Mesendoderm (in vitro differentiated cells): Measurements from ENCODE around the gene RNF2.

ENCODE experiments used
- DNase-seq: peaks from one replicate; pipeline ENCODE4 v3.0.0; 2013
- H2AK5ac ChIP-seq: 2 replicates; pipeline ENCODE4 v1.6.1; 2013; ENCODE audit warnings: low read length, inconsistent platforms
- H2BK120ac ChIP-seq: 2 replicates; pipeline ENCODE4 v1.6.1; 2013; ENCODE audit warnings: low read depth, mild to moderate bottlenecking, low read length, moderate library complexity, mixed read lengths
- H2BK15ac ChIP-seq: replicated peaks from 2 replicates; pipeline ENCODE4 v1.6.1; 2013; ENCODE audit warnings: low read depth, mild to moderate bottlenecking, moderate library complexity
- H2BK5ac ChIP-seq: 2 replicates; pipeline ENCODE4 v1.6.1; 2013; ENCODE audit warnings: low read length, inconsistent platforms
- H3K18ac ChIP-seq: 2 replicates; pipeline ENCODE4 v1.6.1; 2013; ENCODE audit warnings: mild to moderate bottlenecking, low read length, mixed read lengths
- H3K23ac ChIP-seq: one replicate; pipeline ENCODE4 v1.6.1; 2013; ENCODE audit warnings: low read length
- H3K27ac ChIP-seq: 2 replicates; pipeline ENCODE4 v1.5.1; 2013; ENCODE audit warnings: low read depth, mild to moderate bottlenecking, inconsistent platforms, low read length, moderate library complexity
- H3K27me3 ChIP-seq: 2 replicates; pipeline ENCODE4 v1.6.1; 2013; ENCODE audit warnings: low read length, control low read depth, mild to moderate bottlenecking, inconsistent platforms; ENCODE audit not compliant: insufficient read depth, poor library complexity
- H3K36me3 ChIP-seq: 2 replicates; pipeline ENCODE4 v1.6.1; 2013; ENCODE audit warnings: low read length, inconsistent platforms; ENCODE audit not compliant: control insufficient read depth, insufficient read depth
- H3K4ac ChIP-seq: one replicate; pipeline ENCODE4 v1.6.1; 2013; ENCODE audit warnings: low read depth, mild to moderate bottlenecking, low read length, moderate library complexity
- H3K4me1 ChIP-seq: 2 replicates; pipeline ENCODE4 v1.6.1; 2013; ENCODE audit warnings: low read depth, low read length, inconsistent platforms; ENCODE audit not compliant: control insufficient read depth
- H3K4me2 ChIP-seq: 2 replicates; pipeline ENCODE4 v1.6.1; 2013; ENCODE audit warnings: low read length
- H3K4me3 ChIP-seq: 2 replicates; pipeline ENCODE4 v1.5.1; 2013; ENCODE audit warnings: mild to moderate bottlenecking, low read length
- H3K56ac ChIP-seq: one replicate; pipeline ENCODE4 v1.6.1; 2013; ENCODE audit warnings: low read length
- H3K79me1 ChIP-seq: 2 replicates; pipeline ENCODE4 v1.6.1; 2013; ENCODE audit warnings: low read length, inconsistent platforms
- H3K79me2 ChIP-seq: 2 replicates; pipeline ENCODE4 v1.6.1; 2013; ENCODE audit warnings: mild to moderate bottlenecking, low read length; ENCODE audit not compliant: control insufficient read depth, insufficient read depth
- H3K9ac ChIP-seq: 2 replicates; pipeline ENCODE4 v1.6.1; 2013; ENCODE audit warnings: low read length, inconsistent platforms
- H4K5ac ChIP-seq: one replicate; pipeline ENCODE4 v1.6.1; 2013; ENCODE audit warnings: low read length
- H4K8ac ChIP-seq: one replicate; pipeline ENCODE4 v1.6.1; 2013; ENCODE audit warnings: low read depth, mild to moderate bottlenecking, control low read depth, low read length, moderate library complexity
- WGBS: extraction: QIAGEN DNeasy Blood & Tissue Kit; methylation state at CpG from one replicate; pipeline ENCODE4 v1.1.7; 2013; ENCODE audit warnings: low lambda C conversion rate, missing lambda C conversion rate; ENCODE audit not compliant: insufficient coverage; ENCODE audit errors: extremely low coverage; 5-methylcytosine and 5-hydroxymethylcytosine counted together

RNF2 gene

DNA sequence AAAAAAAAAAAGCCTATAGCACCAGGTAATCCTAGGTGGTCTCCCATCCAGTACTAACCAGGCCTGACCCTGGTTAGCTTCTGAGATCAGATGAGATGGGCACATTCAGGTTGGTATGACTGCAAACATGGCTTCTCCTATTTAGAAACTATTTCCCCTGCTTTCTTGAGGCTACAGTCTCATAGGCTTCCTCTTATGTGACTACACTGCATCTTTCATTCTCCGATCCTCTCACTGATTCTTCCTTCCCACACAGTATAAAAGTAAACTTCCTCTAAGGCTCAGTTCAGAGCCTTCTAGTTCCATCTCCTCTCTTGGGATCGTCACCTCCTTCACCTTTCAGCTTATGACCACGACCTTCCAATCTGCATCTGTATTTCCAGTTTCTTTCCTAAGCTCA is 30.4 kb upstream of the RNF2 start:
- Histone ChIP-seq H3K4ac (no peak overlapping the region), H2AK5ac (no peak overlapping the region), H3K4me3 (no peak overlapping the region), H4K5ac (no peak overlapping the region), H3K9ac (no peak overlapping the region), H3K36me3 (no peaks in the 10 kb centered on the region), H2BK15ac (no peak overlapping the region), H3K79me2 (no peaks in the 10 kb centered on the region), H3K56ac (no peak overlapping the region), H3K23ac (no peak overlapping the region), H4K8ac (no peak overlapping the region), H3K4me2 (no peak overlapping the region), H3K4me1 (no peaks in the 10 kb centered on the region), H3K27ac (no peak overlapping the region), H2BK5ac (no peak overlapping the region), H2BK120ac (no peak overlapping the region), H3K18ac (no peak overlapping the region), H3K27me3 (no peaks in the 10 kb centered on the region), H3K79me1 (no peaks in the 10 kb centered on the region)
- DNase-seq, result no peak
- no CpG with 5 or more reads among the region's 3 CpGs for WGBS

DNA sequence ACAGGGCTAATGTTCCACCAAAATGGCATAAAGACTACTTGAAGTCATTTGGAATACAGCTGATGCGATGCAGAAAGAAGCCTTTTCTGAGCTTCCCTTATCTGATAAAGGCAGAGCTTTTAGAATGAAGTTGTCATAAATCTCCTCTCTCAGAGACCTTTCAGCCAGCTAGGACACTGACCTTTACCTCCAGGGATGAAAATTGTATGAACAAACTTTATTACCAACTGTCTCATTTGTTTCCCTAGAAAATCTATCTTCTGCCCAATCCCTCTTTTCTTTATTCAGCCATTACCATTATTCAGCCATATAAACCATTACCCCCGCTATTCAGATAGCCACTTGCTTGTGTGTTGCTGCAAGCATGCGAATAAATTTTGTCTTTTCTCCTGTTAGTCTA is 29.7 kb upstream of the RNF2 start:
- no peak overlapping the region for H2BK5ac ChIP-seq
- H4K8ac ChIP-seq, result no peak overlapping the region
- no peaks in the 10 kb centered on the region for H3K79me1 ChIP-seq
- no peak overlapping the region for H4K5ac ChIP-seq
- no peak overlapping the region for H3K27ac ChIP-seq
- H3K9ac ChIP-seq, result no peak overlapping the region
- no peaks in the 10 kb centered on the region for H3K27me3 ChIP-seq
- no CpG with 5 or more reads among the region's 3 CpGs for WGBS
- H3K4ac ChIP-seq, result no peak overlapping the region
- no peak overlapping the region for H3K23ac ChIP-seq
- no peak overlapping the region for H2BK15ac ChIP-seq
- no peak for DNase-seq
- H3K56ac ChIP-seq, result no peak overlapping the region
- no peak overlapping the region for H3K4me2 ChIP-seq
- H3K4me3 ChIP-seq, result no peak overlapping the region
- H3K36me3 ChIP-seq, result no peaks in the 10 kb centered on the region
- no peak overlapping the region for H2BK120ac ChIP-seq
- no peaks in the 10 kb centered on the region for H3K79me2 ChIP-seq
- no peaks in the 10 kb centered on the region for H3K4me1 ChIP-seq
- H2AK5ac ChIP-seq, result no peak overlapping the region
- no peak overlapping the region for H3K18ac ChIP-seq

DNA sequence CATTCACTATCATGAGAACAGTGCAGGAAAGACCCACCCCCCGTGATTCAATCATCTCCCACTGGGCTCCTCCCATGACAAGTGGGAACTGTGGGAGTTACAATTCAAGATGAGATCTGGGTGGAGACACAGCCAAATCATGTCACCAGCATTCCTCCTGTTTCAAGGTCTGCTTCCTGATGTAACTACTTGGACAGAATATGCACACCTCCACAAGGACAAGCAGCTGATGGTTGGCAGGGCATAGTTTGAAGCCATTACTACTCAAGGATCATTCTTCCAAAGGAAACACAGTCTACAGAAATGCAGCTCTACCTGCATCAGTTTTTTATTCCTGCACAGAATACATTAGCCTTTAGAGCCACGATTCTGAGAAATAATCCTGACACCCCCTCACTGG is 28.5 kb upstream of the RNF2 start:
- no peak overlapping the region for H2BK5ac ChIP-seq
- no peak for DNase-seq
- H3K36me3 ChIP-seq, result no peaks in the 10 kb centered on the region
- no CpG with 5 or more reads among the region's 2 CpGs for WGBS
- no peak overlapping the region for H4K8ac ChIP-seq
- H3K23ac ChIP-seq, result no peak overlapping the region
- H2BK15ac ChIP-seq, result no peak overlapping the region
- no peak overlapping the region for H3K18ac ChIP-seq
- H3K79me1 ChIP-seq, result no peaks in the 10 kb centered on the region
- no peak overlapping the region for H3K4me3 ChIP-seq
- H2AK5ac ChIP-seq, result no peak overlapping the region
- H3K79me2 ChIP-seq, result no peaks in the 10 kb centered on the region
- H3K4me1 ChIP-seq, result no peaks in the 10 kb centered on the region
- no peaks in the 10 kb centered on the region for H3K27me3 ChIP-seq
- H3K27ac ChIP-seq, result no peak overlapping the region
- no peak overlapping the region for H3K9ac ChIP-seq
- no peak overlapping the region for H3K56ac ChIP-seq
- no peak overlapping the region for H3K4me2 ChIP-seq
- no peak overlapping the region for H3K4ac ChIP-seq
- H2BK120ac ChIP-seq, result no peak overlapping the region
- H4K5ac ChIP-seq, result no peak overlapping the region

DNA sequence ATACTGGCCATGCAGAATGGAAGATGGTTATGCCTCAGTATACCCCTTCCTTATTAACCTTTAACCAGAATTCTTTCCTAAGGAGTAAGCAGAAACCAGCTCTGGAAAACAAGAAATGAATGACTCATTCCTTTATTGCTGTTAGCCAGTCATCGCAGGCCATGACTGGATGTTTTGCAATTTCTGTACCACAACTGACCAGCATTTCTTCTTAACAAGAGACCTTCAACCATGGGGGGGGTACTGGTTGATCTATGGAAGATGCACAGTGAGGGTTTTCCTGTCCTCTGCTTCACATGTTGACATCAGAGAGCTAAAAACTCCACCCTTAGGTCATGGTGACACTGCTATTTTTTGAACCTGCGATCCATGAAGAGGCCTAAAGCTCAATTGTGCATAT is 28.0 kb upstream of the RNF2 start:
- Histone ChIP-seq H3K23ac (no peak overlapping the region), H2AK5ac (no peak overlapping the region), H3K27ac (no peak overlapping the region), H2BK120ac (no peak overlapping the region), H3K79me2 (no peaks in the 10 kb centered on the region), H3K18ac (no peak overlapping the region), H3K9ac (no peak overlapping the region), H3K4me3 (no peak overlapping the region), H2BK5ac (no peak overlapping the region), H3K4me1 (no peaks in the 10 kb centered on the region), H3K56ac (no peak overlapping the region), H3K79me1 (no peaks in the 10 kb centered on the region), H4K8ac (no peak overlapping the region), H3K27me3 (no peaks in the 10 kb centered on the region), H3K36me3 (no peaks in the 10 kb centered on the region), H2BK15ac (no peak overlapping the region), H3K4me2 (no peak overlapping the region), H3K4ac (no peak overlapping the region), H4K5ac (no peak overlapping the region)
- no peak for DNase-seq
- WGBS, result no CpG with 5 or more reads among the region's 2 CpGs

DNA sequence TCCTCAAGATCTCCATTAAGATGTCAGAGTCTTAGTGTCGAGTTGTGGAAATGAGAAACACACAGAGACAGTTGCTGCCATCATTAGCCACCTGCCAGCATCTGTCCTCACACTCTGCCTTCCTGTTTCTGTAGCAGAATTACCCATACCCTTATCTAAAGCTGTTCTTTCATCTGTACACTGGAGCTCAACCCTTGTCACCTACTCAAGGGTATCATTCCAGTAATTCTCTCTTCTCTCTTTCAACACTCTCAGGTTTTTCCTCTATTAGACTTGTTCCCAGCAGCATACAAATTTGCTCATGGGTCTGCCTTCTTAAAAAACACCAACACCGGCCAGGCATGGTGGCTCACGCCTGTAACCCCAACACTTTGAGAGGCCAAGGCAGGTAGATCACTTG is 27.4 kb upstream of the RNF2 start:
- no peak for DNase-seq
- H3K4me3 ChIP-seq, result no peak overlapping the region
- H3K9ac ChIP-seq, result no peak overlapping the region
- no peak overlapping the region for H3K27ac ChIP-seq
- H3K23ac ChIP-seq, result no peak overlapping the region
- H4K8ac ChIP-seq, result no peak overlapping the region
- no peak overlapping the region for H2AK5ac ChIP-seq
- H4K5ac ChIP-seq, result no peak overlapping the region
- no peaks in the 10 kb centered on the region for H3K27me3 ChIP-seq
- no peak overlapping the region for H3K4me2 ChIP-seq
- H2BK120ac ChIP-seq, result no peak overlapping the region
- no peaks in the 10 kb centered on the region for H3K36me3 ChIP-seq
- H3K79me1 ChIP-seq, result no peaks in the 10 kb centered on the region
- no peaks in the 10 kb centered on the region for H3K79me2 ChIP-seq
- H3K4me1 ChIP-seq, result no peaks in the 10 kb centered on the region
- H3K56ac ChIP-seq, result no peak overlapping the region
- no peak overlapping the region for H2BK5ac ChIP-seq
- WGBS, result no CpG with 5 or more reads among the region's 3 CpGs
- H3K18ac ChIP-seq, result no peak overlapping the region
- no peak overlapping the region for H3K4ac ChIP-seq
- H2BK15ac ChIP-seq, result no peak overlapping the region

DNA sequence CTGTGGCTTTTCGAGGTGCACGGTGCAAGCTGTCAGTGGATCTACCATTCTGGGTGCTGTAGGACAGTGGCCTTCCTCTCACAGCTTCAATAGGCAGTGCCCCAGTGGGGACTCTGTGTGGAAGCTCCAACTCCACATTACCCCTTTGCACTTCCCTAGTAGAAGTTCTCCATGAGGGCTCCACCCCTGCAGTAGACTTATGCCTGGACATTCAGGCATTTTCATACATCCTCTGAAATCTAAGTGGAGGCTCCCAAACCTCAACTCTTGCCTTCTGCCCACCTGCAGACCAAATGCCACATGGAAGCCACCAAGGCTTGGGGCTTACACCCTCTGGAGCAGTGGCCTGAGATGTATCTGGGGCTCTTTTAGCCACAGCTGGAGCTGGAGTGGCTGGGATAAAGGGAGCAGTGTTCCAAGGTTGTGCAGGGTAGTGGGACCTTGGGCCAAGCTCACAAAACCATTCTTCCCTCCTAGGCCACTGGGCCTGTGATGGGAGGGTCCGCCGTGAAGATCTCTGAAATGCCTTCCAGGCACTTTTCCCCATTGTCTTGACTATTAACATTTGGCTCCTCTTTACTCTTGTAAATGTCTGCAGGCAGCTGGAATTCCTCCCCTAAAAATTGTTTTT is 18.0 kb upstream of the RNF2 start:
- Histone ChIP-seq H3K27ac (no peak overlapping the region), H4K8ac (no peak overlapping the region), H3K36me3 (no peaks in the 10 kb centered on the region)

More for the DNA sequence above, 18.0 kb upstream of the RNF2 start:
- H3K79me2 ChIP-seq, result no peaks in the 10 kb centered on the region
- H4K5ac ChIP-seq, result no peak overlapping the region
- no peak overlapping the region for H2BK120ac ChIP-seq
- DNase-seq, result no peak
- no peak overlapping the region for H3K23ac ChIP-seq
- no peak overlapping the region for H3K4me2 ChIP-seq
- no peaks in the 10 kb centered on the region for H3K79me1 ChIP-seq
- H3K4ac ChIP-seq, result no peak overlapping the region
- H2BK15ac ChIP-seq, result no peak overlapping the region
- H3K4me1 ChIP-seq, result no peaks in the 10 kb centered on the region
- H3K4me3 ChIP-seq, result no peak overlapping the region
- no peak overlapping the region for H2BK5ac ChIP-seq
- H3K9ac ChIP-seq, result no peak overlapping the region
- H2AK5ac ChIP-seq, result no peak overlapping the region
- H3K56ac ChIP-seq, result no peak overlapping the region
- H3K18ac ChIP-seq, result no peak overlapping the region
- H3K27me3 ChIP-seq, result no peaks in the 10 kb centered on the region
- WGBS, result no CpG with 5 or more reads among the region's 4 CpGs
